NCI-H146 (cell line): ENCODE measurements around the gene NFYA.
A peak's percentile ranks its signal among the peaks of the same experiment; 100 is the strongest.

Experiments
- DNase-seq: peaks from one replicate; lab custom pipeline; 2025; lab: John Stamatoyannopoulos, UW

Gene NFYA

DNA sequence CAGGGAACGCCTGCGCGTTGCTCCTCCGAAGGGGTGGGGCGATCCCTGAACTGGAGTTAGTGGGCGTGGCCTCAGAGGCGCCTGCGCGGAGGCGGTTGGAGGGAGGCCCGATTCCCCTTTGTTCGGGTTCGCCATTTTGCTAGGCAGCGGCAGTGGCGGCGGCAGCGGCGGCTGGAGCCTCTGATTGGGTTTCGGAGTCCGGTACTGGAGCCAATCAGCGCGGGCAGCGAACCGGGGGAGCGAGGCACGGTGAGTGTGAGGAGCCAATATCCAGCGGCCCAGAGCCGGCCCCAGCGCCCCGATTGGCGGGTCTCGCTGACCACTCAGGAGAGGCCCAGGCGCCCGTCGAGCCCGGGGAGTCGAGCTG is at the start of gene NFYA:
NFYA (plus strand) TSS at position 139 of the 367 bp plus-strand sequence. CDS start 6,116 bp downstream, outside the sequence.
- no peak for DNase-seq

GRCh38 chr6:41023114-41023513 is 49.7 kb upstream of the NFYA start:
- no peak for DNase-seq

DNA sequence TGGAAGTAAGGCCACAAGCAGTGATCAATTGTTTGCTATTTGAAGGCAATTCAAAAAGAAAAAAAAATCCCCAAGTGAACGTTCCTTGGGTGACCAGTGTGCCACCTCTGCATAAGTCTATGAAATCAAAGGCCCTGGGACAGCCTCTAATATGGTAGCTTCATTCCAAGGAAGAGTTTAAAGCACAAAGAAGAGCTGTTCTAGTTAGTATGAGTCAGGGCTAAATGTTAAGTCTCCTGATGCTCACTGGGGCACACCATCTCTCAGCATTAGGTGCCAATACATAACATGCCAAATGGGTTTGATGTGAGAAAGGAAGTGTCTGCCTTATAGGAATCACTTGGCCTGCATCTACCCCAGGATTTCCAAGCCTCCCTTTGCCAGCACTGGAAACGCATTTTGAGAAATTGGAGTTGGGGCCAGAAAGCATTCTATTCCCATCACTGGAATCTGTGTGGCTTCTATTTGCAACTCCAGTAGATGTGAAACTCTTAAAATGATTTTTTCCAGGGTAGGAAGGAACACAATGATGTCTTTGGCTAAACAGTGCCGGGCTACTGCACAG is 46.7 kb upstream of the NFYA start:
- no peak for DNase-seq

GRCh38 chr6:41027241-41027640 is 45.5 kb upstream of the NFYA start:
- DNase-seq = no peak

- peak; percentile 90 for DNase-seq
Observed at GRCh38 chr6:41027799-41028560, 44.8 kb upstream of the NFYA start.

- peak; percentile 90 for DNase-seq
Observed at GRCh38 chr6:41028561-41029412, 44.0 kb upstream of the NFYA start.

GRCh38 chr6:41032830-41033229 is 39.9 kb upstream of the NFYA start:
- DNase-seq = no peak

DNA sequence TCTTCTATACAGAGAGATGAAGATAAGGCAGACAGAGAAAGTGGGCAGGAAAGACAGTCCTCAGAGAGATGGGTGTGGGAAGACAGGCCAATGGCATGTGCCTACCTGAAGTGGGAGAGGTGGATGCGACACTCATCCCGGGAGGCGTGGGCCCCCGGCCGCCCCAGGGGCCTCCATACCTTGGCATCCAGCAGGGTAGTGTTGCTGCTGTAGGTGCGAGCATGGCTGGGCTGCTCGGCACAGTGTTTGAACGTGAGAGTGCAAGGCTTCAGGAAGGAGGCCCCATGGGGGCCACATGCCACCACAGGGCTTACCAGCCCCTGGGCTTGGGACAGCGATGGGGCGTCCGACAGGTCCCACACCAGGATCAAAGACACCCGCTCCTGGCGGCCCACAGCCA is 39.0 kb upstream of the NFYA start:
- no peak for DNase-seq

DNA sequence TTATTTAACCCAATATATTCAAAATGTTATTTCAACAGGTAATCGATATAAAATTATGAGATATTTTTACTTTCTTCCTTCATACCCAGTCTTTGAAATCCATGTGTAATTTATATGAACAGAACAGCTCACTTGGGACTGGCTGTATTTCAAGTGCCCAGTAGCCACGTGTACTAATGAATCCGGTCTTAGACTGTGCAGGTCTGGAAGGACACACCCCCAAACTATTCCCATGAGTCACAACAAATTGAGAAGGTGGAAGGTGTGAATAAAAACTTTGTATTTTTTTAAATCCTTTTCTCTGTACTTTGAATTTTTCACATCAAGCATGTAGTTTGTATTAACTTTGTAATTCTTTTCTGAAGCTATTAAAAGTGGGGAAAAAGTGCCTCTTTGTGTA is 36.6 kb upstream of the NFYA start:
- DNase-seq = no peak

DNA sequence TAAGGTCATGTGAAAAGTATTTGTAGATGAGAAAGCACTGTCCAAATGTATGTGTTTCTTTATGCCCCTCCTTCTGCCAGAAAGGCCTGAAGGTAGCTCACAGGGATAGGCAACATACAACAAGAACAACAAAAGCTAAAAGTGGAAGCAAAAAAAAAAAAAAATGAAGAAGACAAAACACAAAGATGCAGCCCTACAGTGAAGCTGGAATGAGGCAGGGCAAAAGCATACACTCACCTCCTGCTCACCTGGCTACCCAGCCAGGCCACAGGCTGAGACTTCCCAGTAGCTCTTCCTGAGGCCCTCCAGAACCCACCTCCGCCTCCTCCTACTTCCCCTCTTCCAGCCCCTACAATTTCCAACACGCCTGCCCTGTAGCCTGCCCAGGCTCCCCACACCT is 36.2 kb upstream of the NFYA start:
- no peak for DNase-seq

GRCh38 chr6:41037107-41037900 is 35.5 kb upstream of the NFYA start:
- no peak for DNase-seq

GRCh38 chr6:41038205-41038604 is 34.6 kb upstream of the NFYA start:
- DNase-seq = no peak

DNA sequence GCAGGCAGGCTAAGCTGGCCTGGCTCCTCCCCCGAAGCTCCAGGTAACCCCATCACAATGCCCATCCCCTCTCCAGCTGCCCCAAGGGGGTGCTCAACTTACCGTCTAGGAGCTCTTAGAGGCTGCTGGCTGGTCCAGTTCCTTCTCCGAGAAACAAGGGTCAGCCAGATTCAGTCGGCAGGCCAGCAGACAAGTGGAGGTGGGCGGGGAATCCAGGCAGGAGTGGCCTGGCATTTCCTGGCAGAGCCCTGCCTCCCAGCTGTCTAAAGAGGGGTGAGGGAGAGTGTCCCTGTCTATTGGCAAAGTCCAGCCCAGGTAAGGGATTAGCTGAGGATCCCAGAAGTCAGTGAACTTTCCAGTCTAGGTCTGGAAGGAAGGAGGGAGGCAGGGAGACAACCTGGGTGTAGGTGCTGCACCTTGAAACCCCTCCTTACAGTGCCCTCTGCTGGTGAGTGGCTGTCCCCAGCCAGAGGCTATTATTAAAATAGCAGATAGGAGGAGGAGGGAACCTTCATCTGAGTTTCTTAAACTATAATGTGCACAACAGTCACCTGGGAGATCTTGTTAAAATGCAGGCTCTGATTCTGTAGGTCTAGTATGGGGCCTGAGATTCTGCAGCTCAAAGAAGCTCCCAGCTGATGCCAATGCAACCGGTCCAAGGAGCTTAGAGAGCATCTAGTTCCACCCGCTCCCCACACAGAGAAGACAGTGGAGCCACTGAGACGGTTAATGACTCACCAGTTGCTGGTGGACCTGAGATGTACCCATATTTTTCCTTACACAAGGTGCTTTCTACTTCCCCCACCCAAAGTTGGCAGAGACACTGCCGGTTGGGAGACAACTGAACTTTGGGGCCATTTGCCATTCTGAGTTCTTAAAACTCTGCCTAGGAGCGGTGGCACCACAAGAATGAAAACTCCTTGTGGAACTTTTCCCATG is 33.4 kb upstream of the NFYA start, which contains the start of gene UNC5CL:
UNC5CL (minus strand) TSS at position 162 of the 939 bp plus-strand sequence. CDS start 4,147 bp downstream, outside the sequence.
- DNase-seq = peak; percentile 76

DNA sequence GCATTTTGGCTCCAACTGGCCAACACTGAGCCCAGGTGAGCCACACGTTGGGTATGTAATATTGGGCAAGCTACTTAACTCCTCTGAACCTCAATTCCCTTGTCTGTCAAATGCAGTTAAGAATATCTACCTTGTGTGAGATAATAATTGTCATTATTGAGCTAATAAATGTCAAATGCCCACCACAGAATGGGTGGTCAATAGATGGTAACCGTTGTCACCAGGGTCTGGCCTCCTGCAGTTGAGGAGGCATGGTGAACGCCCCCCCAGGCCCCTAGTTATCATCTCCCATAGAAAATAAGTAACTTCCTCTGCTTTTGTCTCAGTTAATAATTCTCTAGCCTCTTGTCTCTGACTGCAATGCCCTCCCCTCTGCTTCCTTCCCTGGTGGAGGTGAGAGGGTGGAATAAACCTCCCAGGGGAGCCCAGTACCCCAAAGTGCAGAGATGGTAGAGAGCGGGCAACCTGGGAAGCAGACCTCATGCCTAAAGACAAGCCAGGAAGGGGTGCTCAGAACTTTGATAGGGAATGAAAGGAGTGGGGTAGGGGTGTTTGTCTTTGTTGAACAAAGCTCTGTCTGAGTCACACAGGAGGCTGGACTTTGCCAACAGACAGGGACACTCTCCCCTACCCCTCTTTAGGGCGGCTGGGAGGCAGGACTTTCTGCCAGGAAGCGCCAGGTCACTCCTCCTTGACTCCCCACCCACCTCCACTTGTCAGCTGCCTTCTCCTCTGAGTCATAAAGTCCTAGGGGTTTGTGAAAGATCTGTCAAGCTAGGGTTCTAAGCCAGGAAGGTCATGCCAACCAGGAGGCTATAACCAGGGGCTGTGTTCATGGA is 32.5 kb upstream of the NFYA start:
- no peak for DNase-seq

GRCh38 chr6:41040940-41041536 is 31.7 kb upstream of the NFYA start:
- peak; percentile 22 for DNase-seq

DNA sequence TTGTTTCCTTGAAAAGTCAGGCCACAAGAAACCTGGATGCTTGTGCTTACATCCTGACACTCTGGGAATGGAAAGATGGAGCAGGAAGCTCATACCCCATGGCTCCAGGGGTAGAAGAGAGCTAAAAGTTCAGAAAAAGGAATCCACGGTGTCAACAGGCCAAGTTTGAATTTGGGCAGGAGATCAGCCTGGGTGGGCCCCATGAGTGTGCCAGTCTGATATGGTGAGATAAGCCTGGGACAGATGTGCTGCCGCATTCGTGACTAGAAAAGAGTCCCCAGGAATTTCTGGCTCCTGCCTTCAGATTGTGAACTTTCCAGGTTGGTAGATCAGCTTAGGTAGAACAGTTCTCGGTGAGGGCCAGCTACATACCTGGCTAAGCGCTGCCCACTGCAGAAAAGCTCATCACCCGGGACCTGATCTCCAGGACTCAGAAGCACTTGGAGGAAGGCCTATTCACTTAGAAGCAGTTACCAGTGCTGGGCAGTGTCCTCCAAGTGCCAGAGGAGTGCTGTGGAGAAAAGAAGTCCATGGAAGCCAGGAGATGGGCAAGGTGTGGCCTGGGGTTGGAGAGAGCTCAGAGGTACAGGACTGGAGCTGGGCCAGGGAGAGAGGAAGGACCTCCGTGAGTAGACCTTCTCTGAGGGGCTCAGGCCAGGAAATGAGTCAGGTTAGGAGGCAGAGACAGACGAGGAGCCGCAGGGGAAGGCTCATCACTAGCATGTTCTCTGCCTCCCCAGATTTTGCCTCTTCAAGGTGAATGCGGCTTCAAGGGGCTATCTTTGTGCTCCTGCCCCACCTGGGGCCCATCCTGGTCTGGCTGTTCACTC is 30.3 kb upstream of the NFYA start, which contains the start of gene TSPO2:
TSPO2 (plus strand) TSS at position 242 of the 830 bp plus-strand sequence; CDS start at position 761, 519 bp downstream.
- no peak for DNase-seq

DNA sequence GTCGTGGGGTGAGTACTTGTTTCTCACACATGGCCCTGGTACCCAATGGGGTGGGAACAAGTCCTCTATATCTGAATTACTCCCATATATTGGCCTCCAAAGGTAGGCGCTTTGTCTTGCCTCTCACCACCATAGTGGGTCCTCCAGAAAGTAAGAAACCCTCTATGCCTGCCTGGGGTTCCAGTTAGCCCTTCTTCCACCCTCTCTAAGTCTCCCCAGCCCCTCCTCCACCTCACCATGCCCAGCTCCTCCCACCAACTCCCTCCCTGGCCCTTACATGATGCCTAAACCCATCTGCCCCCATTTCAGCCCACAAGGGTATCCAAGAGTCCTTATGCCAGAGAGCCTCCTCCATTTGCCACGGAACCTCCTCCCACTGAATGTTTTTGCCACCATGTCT is 29.6 kb upstream of the NFYA start:
- DNase-seq = no peak

GRCh38 chr6:41045664-41046063 is 27.1 kb upstream of the NFYA start:
- DNase-seq = no peak
